Measurements from ENCODE around the gene NUP188. TPM values are rescaled to one million over a fixed set of nuclear protein-coding genes. Genes with fewer than 3 reads are reported as not detected.

Gene NUP188
- 132 and 136 TPM in 2 replicates for total RNA-seq (2014; rRNA removed; shearing (Covaris generic))

- Histone ChIP-seq H3K27me3 (no peaks in the 10 kb centered on the region; the same call in 1 of the 2 replicates), H3K27ac (peak within 1 kb of the TSS; percentile 82), H3K36me3 (peaks cover 36% of the 10 kb centered on the region), H3K4me3 (peak within 1 kb of the TSS; percentile 95), H3K9me3 (replicated peaks) (no peaks in the 10 kb centered on the region), H3K4me1 (peaks cover 6% of the 10 kb centered on the region)
- peak; percentile 97 for DNase-seq
These were observed at the start of gene NUP188, which contains the start of gene DOLK for GRCh38 chr9:128947527-128948301. Gene NUP188 (plus strand): TSS chr9:128947699. CDS start chr9:128947720, 21 bp downstream. Gene DOLK (minus strand): TSS chr9:128947603. CDS start chr9:128947303, 300 bp downstream.

- no peak overlapping the region for H3K4me3 ChIP-seq
- H3K27me3 ChIP-seq: no peaks in the 10 kb centered on the region
- no peaks in the 10 kb centered on the region for H3K9me3 ChIP-seq (replicated peaks)
- peaks cover 22% of the 10 kb centered on the region for H3K36me3 ChIP-seq
- no peak for DNase-seq
- H3K4me1 ChIP-seq: peaks cover 9% of the 10 kb centered on the region
- H3K27ac ChIP-seq: no peak overlapping the region
These were observed 49.1 kb upstream of the NUP188 start for GRCh38 chr9:128898382-128898781.

GRCh38 chr9:128898845-128899565 is 48.5 kb upstream of the NUP188 start:
- Histone ChIP-seq H3K4me1 (peaks cover 15% of the 10 kb centered on the region), H3K27ac (no peak overlapping the region), H3K27me3 (no peaks in the 10 kb centered on the region), H3K36me3 (peaks cover 20% of the 10 kb centered on the region), H3K9me3 (replicated peaks) (no peaks in the 10 kb centered on the region), H3K4me3 (no peak overlapping the region)
- no peak for DNase-seq

- no peak for DNase-seq
- peaks cover 20% of the 10 kb centered on the region for H3K36me3 ChIP-seq
- peaks cover 20% of the 10 kb centered on the region for H3K4me1 ChIP-seq
- no peak overlapping the region for H3K27ac ChIP-seq
- no peaks in the 10 kb centered on the region for H3K27me3 ChIP-seq
- no peak overlapping the region for H3K4me3 ChIP-seq
- H3K9me3 ChIP-seq (replicated peaks): no peaks in the 10 kb centered on the region
These were observed 47.8 kb upstream of the NUP188 start for GRCh38 chr9:128899566-128900322.

GRCh38 chr9:128901379-128901778 is 46.1 kb upstream of the NUP188 start:
- peaks cover 16% of the 10 kb centered on the region for H3K36me3 ChIP-seq
- DNase-seq: no peak
- H3K27ac ChIP-seq: no peak overlapping the region
- H3K9me3 ChIP-seq (replicated peaks): no peaks in the 10 kb centered on the region
- peaks cover 20% of the 10 kb centered on the region for H3K4me1 ChIP-seq
- H3K4me3 ChIP-seq: no peak overlapping the region
- no peaks in the 10 kb centered on the region for H3K27me3 ChIP-seq

- DNase-seq: no peak
- Histone ChIP-seq H3K9me3 (replicated peaks) (no peaks in the 10 kb centered on the region), H3K27ac (no peak overlapping the region), H3K4me3 (no peak overlapping the region), H3K4me1 (peaks cover 20% of the 10 kb centered on the region), H3K36me3 (peaks cover 19% of the 10 kb centered on the region), H3K27me3 (no peaks in the 10 kb centered on the region)
These were observed 45.7 kb upstream of the NUP188 start for GRCh38 chr9:128901822-128902221.

- Histone ChIP-seq H3K27me3 (no peaks in the 10 kb centered on the region), H3K4me3 (no peak overlapping the region), H3K36me3 (peaks cover 23% of the 10 kb centered on the region), H3K4me1 (peaks cover 20% of the 10 kb centered on the region), H3K27ac (no peak overlapping the region), H3K9me3 (replicated peaks) (no peaks in the 10 kb centered on the region)
- no peak for DNase-seq
These were observed 45.0 kb upstream of the NUP188 start for GRCh38 chr9:128902351-128903078.

- peaks cover 20% of the 10 kb centered on the region for H3K4me1 ChIP-seq
- H3K9me3 ChIP-seq (replicated peaks): no peaks in the 10 kb centered on the region
- H3K4me3 ChIP-seq: no peak overlapping the region
- H3K27ac ChIP-seq: no peak overlapping the region
- no peaks in the 10 kb centered on the region for H3K27me3 ChIP-seq
- DNase-seq: no peak
- H3K36me3 ChIP-seq: peaks cover 26% of the 10 kb centered on the region
These were observed 44.4 kb upstream of the NUP188 start for GRCh38 chr9:128903079-128903461.

- Histone ChIP-seq H3K9me3 (replicated peaks) (no peaks in the 10 kb centered on the region), H3K4me3 (no peak overlapping the region), H3K27me3 (no peaks in the 10 kb centered on the region), H3K36me3 (peaks cover 30% of the 10 kb centered on the region), H3K4me1 (peaks cover 20% of the 10 kb centered on the region), H3K27ac (peak overlapping the region; percentile 6; the same call in 1 of the 2 replicates)
- peak; percentile 51 to 59 for DNase-seq
These were observed 43.5 kb upstream of the NUP188 start for GRCh38 chr9:128903871-128904620.

GRCh38 chr9:128905964-128906363 is 41.5 kb upstream of the NUP188 start:
- DNase-seq: no peak
- H3K4me3 ChIP-seq: no peak overlapping the region
- H3K9me3 ChIP-seq (replicated peaks): no peaks in the 10 kb centered on the region
- peaks cover 23% of the 10 kb centered on the region for H3K4me1 ChIP-seq
- H3K36me3 ChIP-seq: peaks cover 46% of the 10 kb centered on the region
- H3K27ac ChIP-seq: no peak overlapping the region
- no peaks in the 10 kb centered on the region for H3K27me3 ChIP-seq

- Histone ChIP-seq H3K4me1 (peaks cover 31% of the 10 kb centered on the region), H3K36me3 (peaks cover 46% of the 10 kb centered on the region), H3K4me3 (no peak overlapping the region)
These were observed 40.8 kb upstream of the NUP188 start for GRCh38 chr9:128906741-128907140.

GRCh38 chr9:128908372-128908771 is 39.1 kb upstream of the NUP188 start:
- Histone ChIP-seq H3K27ac (no peak overlapping the region), H3K9me3 (replicated peaks) (no peaks in the 10 kb centered on the region), H3K36me3 (peaks cover 57% of the 10 kb centered on the region), H3K4me1 (peaks cover 26% of the 10 kb centered on the region), H3K4me3 (no peak overlapping the region), H3K27me3 (no peaks in the 10 kb centered on the region)
- DNase-seq: no peak

More at GRCh38 chr9:128906741-128907140, 40.8 kb upstream of the NUP188 start:
- no peaks in the 10 kb centered on the region for H3K27me3 ChIP-seq
- no peak overlapping the region for H3K27ac ChIP-seq
- H3K9me3 ChIP-seq (replicated peaks): no peaks in the 10 kb centered on the region
- DNase-seq: no peak

GRCh38 chr9:128909859-128910258 is 37.6 kb upstream of the NUP188 start:
- Histone ChIP-seq H3K27ac (no peak overlapping the region), H3K27me3 (no peaks in the 10 kb centered on the region), H3K9me3 (replicated peaks) (no peaks in the 10 kb centered on the region), H3K36me3 (peaks cover 69% of the 10 kb centered on the region), H3K4me3 (no peak overlapping the region), H3K4me1 (peaks cover 15% of the 10 kb centered on the region)
- DNase-seq: no peak

Measured in SJCRH30 (cell line).